ENCODE data around the gene CDO1.

The CDO1 gene

GRCh38 chr5:115842952-115843351 is 26.5 kb upstream of the CDO1 start:
- Histone ChIP-seq H3K27ac (ENCODE audit: low read depth, low read length) (no peak overlapping the region), H3K9me3 (ENCODE audit: insufficient read depth, low read length) (no peaks in the 10 kb centered on the region), H3K4me3 (ENCODE audit: insufficient read depth, low read length, poor library complexity, severe bottlenecking) (peak overlapping the region; percentile 95), H2AFZ (ENCODE audit: low read depth, low read length, severe bottlenecking) (no peak overlapping the region), H3K4me2 (ENCODE audit: low read depth, low read length, poor library complexity, severe bottlenecking) (peak overlapping the region; percentile 79), H3K9me2 (replicated peaks; ENCODE audit: insufficient read depth, low read length) (no peaks in the 10 kb centered on the region), H3K9ac (ENCODE audit: low read length) (peak overlapping the region; percentile 84), H3F3A (ENCODE audit: insufficient read depth) (peaks cover 4% of the 10 kb centered on the region; the same call in 1 of the 2 replicates), H3K36me3 (ENCODE audit: low read length) (peaks cover 5% of the 10 kb centered on the region; the same call in 1 of the 2 replicates), H3K79me2 (ENCODE audit: insufficient read depth, low read length) (peaks cover 78% of the 10 kb centered on the region), H4K20me1 (ENCODE audit: low read depth, low read length) (peaks cover 23% of the 10 kb centered on the region), H3K27me3 (ENCODE audit: low read length) (no peaks in the 10 kb centered on the region)
- no peak for TF ChIP-seq EZH2phosphoT487 (conservative IDR thresholded peaks at IDR 0.05; ENCODE audit: low read length)
- TF ChIP-seq CTCF (IDR thresholded peaks at IDR 0.05; ENCODE audit: insufficient read depth, low read length, poor library complexity, severe bottlenecking): no peak

DNA sequence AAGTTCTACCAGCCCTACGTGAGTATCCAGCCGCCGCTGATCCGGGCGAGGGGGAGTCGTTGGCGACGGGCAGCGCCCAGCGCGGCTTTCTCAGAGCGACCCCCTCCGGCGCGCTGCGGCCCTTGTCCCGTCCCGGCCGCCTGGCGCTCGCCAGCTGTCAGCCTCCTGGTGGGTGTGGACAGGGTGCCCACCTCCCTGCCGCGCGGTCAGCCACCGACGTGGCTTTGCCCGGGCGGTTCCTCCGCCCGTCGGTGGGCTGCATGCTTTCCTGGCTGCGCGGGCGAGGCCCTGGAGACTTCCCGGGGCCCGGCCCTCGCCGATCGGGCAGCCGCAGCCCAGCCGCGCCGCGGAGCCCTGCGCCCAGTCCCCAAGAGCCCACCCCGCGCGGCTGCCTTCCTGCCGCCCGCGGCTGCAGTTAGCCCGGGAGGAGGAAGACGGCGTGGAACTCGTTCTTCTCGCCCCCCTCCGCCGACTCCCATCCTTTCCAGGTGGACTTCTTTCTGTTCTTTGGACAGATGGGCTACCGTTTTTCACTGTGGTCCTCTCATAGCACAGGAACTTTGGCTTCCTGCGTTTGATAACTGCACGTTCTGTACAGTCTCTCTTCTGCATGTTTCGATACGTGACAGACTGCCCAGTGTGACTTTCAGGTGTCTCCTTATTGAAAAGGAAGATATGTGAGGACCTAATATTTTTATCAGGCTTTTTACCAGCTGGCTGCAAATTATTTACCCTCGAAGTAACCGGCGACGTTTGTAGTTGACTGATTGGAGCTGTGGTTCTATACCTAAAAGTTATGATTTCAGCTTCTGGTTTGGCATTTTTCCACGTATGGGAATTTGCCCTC is 25.9 kb upstream of the CDO1 start:
- no peak for TF ChIP-seq EZH2phosphoT487 (conservative IDR thresholded peaks at IDR 0.05; ENCODE audit: low read length)

DNA sequence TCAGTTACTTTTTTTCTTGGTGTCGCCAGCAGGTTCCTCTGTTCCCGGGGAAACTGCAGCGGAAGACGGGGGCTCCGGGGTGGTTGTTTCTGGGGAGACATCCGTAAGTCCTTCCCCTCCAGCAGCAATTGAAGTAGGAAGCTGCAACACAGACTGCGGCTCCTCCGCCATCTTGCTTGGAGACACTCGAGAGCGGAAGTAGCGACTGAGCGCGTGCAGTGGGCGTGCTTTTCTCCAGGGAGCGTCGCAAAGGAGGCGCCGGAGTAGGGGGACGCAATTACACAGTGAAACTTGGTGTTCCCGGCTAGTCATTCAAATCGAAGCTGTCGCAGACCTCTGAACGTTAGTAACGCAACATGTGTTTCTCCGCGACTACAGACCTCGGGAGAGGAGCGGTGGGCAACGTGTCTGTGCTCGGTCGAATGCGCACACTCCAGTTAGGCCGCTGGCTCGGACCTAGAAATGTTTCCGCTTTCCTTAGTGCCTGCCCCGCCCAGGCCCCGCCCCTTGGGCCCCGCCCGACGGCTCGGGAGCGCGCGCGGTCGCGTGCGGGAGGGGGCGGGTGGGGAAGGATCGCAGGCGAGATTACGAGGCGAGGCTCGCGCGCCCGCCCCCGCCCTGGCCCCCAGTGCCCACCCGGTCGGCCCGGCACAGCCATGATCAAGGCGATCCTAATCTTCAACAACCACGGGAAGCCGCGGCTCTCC is 25.1 kb upstream of the CDO1 start, which contains the start of the genes AP3S1 and ATG12:
TSS of gene AP3S1 (plus strand) at position 554 of the 707 bp plus-strand sequence. CDS start at position 657, 103 bp downstream.
TSS of gene ATG12 (minus strand) at position 184 of the 707 bp plus-strand sequence. CDS start at position 171, 13 bp downstream.
- H4K20me1 ChIP-seq (ENCODE audit: low read depth, low read length): peaks cover 29% of the 10 kb centered on the region
- peak within 1 kb of the TSS; percentile 84 for H3K9ac ChIP-seq (ENCODE audit: low read length)
- peak within 1 kb of the TSS; percentile 79 for H3K4me2 ChIP-seq (ENCODE audit: low read depth, low read length, poor library complexity, severe bottlenecking)
- H3F3A ChIP-seq (ENCODE audit: insufficient read depth): peaks cover 4% of the 10 kb centered on the region; the same call in 1 of the 2 replicates
- H3K36me3 ChIP-seq (ENCODE audit: low read length): peaks cover 20% of the 10 kb centered on the region
- H3K9me3 ChIP-seq (ENCODE audit: insufficient read depth, low read length): no peaks in the 10 kb centered on the region
- TF ChIP-seq EZH2phosphoT487 (conservative IDR thresholded peaks at IDR 0.05; ENCODE audit: low read length) (no peak), CTCF (IDR thresholded peaks at IDR 0.05; ENCODE audit: insufficient read depth, low read length, poor library complexity, severe bottlenecking) (no peak)
- H3K27ac ChIP-seq (ENCODE audit: low read depth, low read length): peak within 1 kb of the TSS; percentile 82
- H3K4me3 ChIP-seq (ENCODE audit: insufficient read depth, low read length, poor library complexity, severe bottlenecking): peak within 1 kb of the TSS; percentile 95
- H3K9me2 ChIP-seq (replicated peaks; ENCODE audit: insufficient read depth, low read length): no peaks in the 10 kb centered on the region
- H3K79me2 ChIP-seq (ENCODE audit: insufficient read depth, low read length): peaks cover 81% of the 10 kb centered on the region
- H3K27me3 ChIP-seq (ENCODE audit: low read length): no peaks in the 10 kb centered on the region
- peak within 1 kb of the TSS; percentile 88 for H2AFZ ChIP-seq (ENCODE audit: low read depth, low read length, severe bottlenecking)

More for the DNA sequence above, 25.9 kb upstream of the CDO1 start:
- no peaks in the 10 kb centered on the region for H3K9me3 ChIP-seq (ENCODE audit: insufficient read depth, low read length)
- H3K36me3 ChIP-seq (ENCODE audit: low read length): peaks cover 12% of the 10 kb centered on the region; the same call in 1 of the 2 replicates
- H3K9me2 ChIP-seq (replicated peaks; ENCODE audit: insufficient read depth, low read length): no peaks in the 10 kb centered on the region
- peaks cover 29% of the 10 kb centered on the region for H4K20me1 ChIP-seq (ENCODE audit: low read depth, low read length)
- no peaks in the 10 kb centered on the region for H3K27me3 ChIP-seq (ENCODE audit: low read length)
- peak overlapping the region; percentile 88 for H2AFZ ChIP-seq (ENCODE audit: low read depth, low read length, severe bottlenecking)
- H3K4me3 ChIP-seq (ENCODE audit: insufficient read depth, low read length, poor library complexity, severe bottlenecking): peak overlapping the region; percentile 95
- H3K4me2 ChIP-seq (ENCODE audit: low read depth, low read length, poor library complexity, severe bottlenecking): peak overlapping the region; percentile 79
- H3F3A ChIP-seq (ENCODE audit: insufficient read depth): peaks cover 4% of the 10 kb centered on the region; the same call in 1 of the 2 replicates
- peak overlapping the region; percentile 82 for H3K27ac ChIP-seq (ENCODE audit: low read depth, low read length)
- H3K79me2 ChIP-seq (ENCODE audit: insufficient read depth, low read length): peaks cover 82% of the 10 kb centered on the region
- peak overlapping the region; percentile 84 for H3K9ac ChIP-seq (ENCODE audit: low read length)

Measured in SU-DHL-6 (cell line).